GM10248 (cell line): Measurements from ENCODE around the gene MIPEP.

Experiments
- CTCF ChIA-PET: fragments of 300-600 bp; sonication (Branson Sonifier 250); formaldehyde crosslinking; extraction: SDS; loops from one replicate; lab custom pipeline; 2021; ENCODE audit warnings: antibody characterized with exemption; lab: Yijun Ruan, JAX
- POLR2A ChIA-PET: fragments of 350-650 bp; sonication (Branson Sonifier 250); formaldehyde crosslinking; extraction: SDS; loops from one replicate; lab custom pipeline; 2020; ENCODE audit warnings: antibody characterized with exemption; lab: Yijun Ruan, JAX
- DNase-seq: peaks from one replicate; pipeline ENCODE4 v3.0.0; 2012; ENCODE audit errors: extremely low spot score
- CTCF ChIP-seq: IDR thresholded peaks from 2 replicates; pipeline ENCODE4 v1.5.1; 2012; ENCODE audit warnings: mild to moderate bottlenecking, low read depth; ENCODE audit errors: extremely low read depth, missing control alignments, control extremely low read depth

The MIPEP gene

GRCh38 chr13:23696610-23697009 lies 192.6 kb downstream of the MIPEP start:
- no peak for TF ChIP-seq CTCF
- CTCF ChIA-PET = interaction anchor here (1.1 to 2.2 kb wide), 2 partner anchors 24 to 45 kb away, joined by 3 to 6 read pairs; no protein-coding TSS in a partner anchor
- POLR2A ChIA-PET = no interaction called here
- no peak for DNase-seq

GRCh38 chr13:23695711-23696464 lies 193.3 kb downstream of the MIPEP start:
- peak; percentile 79 for DNase-seq
- TF ChIP-seq CTCF = no peak
- POLR2A ChIA-PET = no interaction called here
- CTCF ChIA-PET = interaction anchor here (2.2 kb wide), 1 partner anchor 45 kb away, joined by 6 read pairs; no protein-coding TSS in a partner anchor

- no peak for DNase-seq
- POLR2A ChIA-PET = no interaction called here
- no peak for TF ChIP-seq CTCF
- CTCF ChIA-PET = no interaction called here
These were observed 194.0 kb downstream of the MIPEP start for GRCh38 chr13:23695196-23695595.

- ChIA-PET POLR2A (no interaction called here), CTCF (interaction anchor here (0.8 to 1.8 kb wide), 5 partner anchors 11 to 25 kb away, joined by 3 to 5 read pairs (median 3); no protein-coding TSS in a partner anchor)
- no peak for TF ChIP-seq CTCF
- DNase-seq = no peak
These were observed 196.4 kb downstream of the MIPEP start for GRCh38 chr13:23692816-23693215.

GRCh38 chr13:23690668-23691067 lies 198.5 kb downstream of the MIPEP start:
- no peak for TF ChIP-seq CTCF
- DNase-seq = no peak
- ChIA-PET CTCF (interaction anchor here (1.1 to 1.8 kb wide), 5 partner anchors 10 to 34 kb away, joined by 3 to 4 read pairs (median 4); no protein-coding TSS in a partner anchor), POLR2A (no interaction called here)

- POLR2A ChIA-PET = no interaction called here
- no peak for DNase-seq
- CTCF ChIA-PET = interaction anchor here (1.0 to 2.2 kb wide), 5 partner anchors 9 to 177 kb away, joined by 3 to 7 read pairs (median 4); no protein-coding TSS in a partner anchor
- no peak for TF ChIP-seq CTCF
These were observed 200.9 kb downstream of the MIPEP start for GRCh38 chr13:23688336-23688735.
